Ovary (tissue), 9 donors: ENCODE data around the gene CDH23. TPM values are rescaled to one million over a fixed set of nuclear protein-coding genes. Genes with fewer than 3 reads are reported as not detected.

Experiments
- DNase-seq, 5 donors: peaks; one replicate each; pipeline ENCODE4 v3.0.0-alpha.2; 2019 to 2020
- H3K27ac ChIP-seq, 2 donors: fragments of 200-600 bp; one replicate each; pipeline versions ENCODE4 v1.5.1 to v1.8.0; 2019 to 2022
- H3K27me3 ChIP-seq: fragments of 200-600 bp; one replicate; pipeline ENCODE4 v1.8.0; 2022
- H3K36me3 ChIP-seq: fragments of 200-600 bp; sonication (generic); one replicate; pipeline ENCODE4 v1.5.1; 2019
- H3K4me1 ChIP-seq: one replicate; pipeline ENCODE4 v1.8.1; 2013; ENCODE audit warnings: mild to moderate bottlenecking, moderate library complexity; ENCODE audit not compliant: insufficient read depth
- H3K4me3 ChIP-seq: fragments of 200-600 bp; sonication (generic); one replicate; pipeline ENCODE4 v1.5.1; 2017
- H3K9me3 ChIP-seq, 2 donors: fragments of 200-600 bp in 1 of 2; sonication (generic) in 1 of 2; one replicate each; pipeline versions ENCODE4 v1.5.1 to v1.8.1; 2013 to 2019; ENCODE audit warnings: mild to moderate bottlenecking in 1 of 2, moderate library complexity in 1 of 2
- CTCF ChIP-seq, 3 donors: fragments of 450-650 bp in 2 of 3; fragments of 200-600 bp in 1 of 3; IDR thresholded peaks; one replicate each; pipeline versions ENCODE4 v1.5.1 to v1.8.0; 2016 to 2022; ENCODE audit warnings: antibody characterized with exemption in 3 of 3, mild to moderate bottlenecking in 1 of 3
- EP300 ChIP-seq: sonication (generic); formaldehyde crosslinking; IDR thresholded peaks from one replicate; pipeline ENCODE4 v1.6.1; 2017; ENCODE audit warnings: antibody characterized with exemption
- POLR2A ChIP-seq: fragments of 450-650 bp; IDR thresholded peaks from one replicate; pipeline ENCODE4 v1.6.1; 2017; ENCODE audit warnings: antibody characterized with exemption, mild to moderate bottlenecking, moderate library complexity
- whole genome bisulfite sequencing, 3 donors: extraction: QIAGEN DNeasy Blood & Tissue Kit in 1 of 3; methylation state at CpG; one replicate each; pipeline versions ENCODE4 v1.1.5 to v1.1.7; 2013 to 2017; 5-methylcytosine and 5-hydroxymethylcytosine counted together
- intact Hi-C, 4 donors: fragments of 100-400 bp; cut with DNase I; formaldehyde crosslinking; loops; one replicate each; pipeline versions ENCODE4 v1.11.0 to v1.15.1; 2022 to 2023
- polyA plus RNA-seq, 2 donors: library from polyadenylated mRNA; stranded (reverse); fragments of 200-250 nt in 1 of 2; fragments of 350-450 nt in 1 of 2; fragmentation: Illumina TruSeq in 1 of 2; extraction: RNeasy Lipid Tissue Mini Kit (QIAGEN cat#74804) in 1 of 2; gene quantifications; one replicate each; pipeline ENCODE4 v1.2.3, GENCODE V29; 2013 to 2014
- total RNA-seq, 7 donors: library from RNA; depleted of rRNA in 2 of 7; stranded (reverse); fragments of >200 nt in 2 of 7; fragmentation: NEBNext Ultra II Directional in 3 of 7; extraction: Animal tissue kit (Norgen Biotek cat#: 25700) in 3 of 7; gene quantifications; one replicate each; pipeline versions ENCODE4 v1.1.0 to v1.2.4, GENCODE V29; 2016 to 2023
- donor health status: DM: no; HTN: no; CAD: no; lungs with moderate emphysema.
- donor health status: DM: no; HTN: no; CAD: no.
- donor health status: Bipolar disorder and iron deficiency.
- donor health status: DM: yes; HTN: yes; CAD: no.
- donor health status: DM: no; HTN: no; CAD: no.
- donor health status: DM: yes; HTN: yes; CAD: no.

The CDH23 gene
- total and polyA plus RNA-seq, 9 donors: 7.5 to 108 (median 39.1) TPM

- H3K27ac ChIP-seq: no peak overlapping the region
- H3K4me1 ChIP-seq: peaks cover 5% of the 10 kb centered on the region
- no peak for DNase-seq
- H3K9me3 ChIP-seq: no peaks in the 10 kb centered on the region
- no peaks in the 10 kb centered on the region for H3K36me3 ChIP-seq
- no peak for TF ChIP-seq POLR2A
- TF ChIP-seq EP300: no peak
- TF ChIP-seq CTCF (IDR thresholded peaks at IDR 0.05): no peak
- intact Hi-C loops: no loop called here
- no peaks in the 10 kb centered on the region for H3K27me3 ChIP-seq
- no peak overlapping the region for H3K4me3 ChIP-seq
- 90 to 94% (median 91%) methylated on average over 7 to 11 of the region's 11 CpGs for WGBS, 3 donors
Measured at GRCh38 chr10:71529207-71529827, 132.6 kb downstream of the CDH23 start.

DNA sequence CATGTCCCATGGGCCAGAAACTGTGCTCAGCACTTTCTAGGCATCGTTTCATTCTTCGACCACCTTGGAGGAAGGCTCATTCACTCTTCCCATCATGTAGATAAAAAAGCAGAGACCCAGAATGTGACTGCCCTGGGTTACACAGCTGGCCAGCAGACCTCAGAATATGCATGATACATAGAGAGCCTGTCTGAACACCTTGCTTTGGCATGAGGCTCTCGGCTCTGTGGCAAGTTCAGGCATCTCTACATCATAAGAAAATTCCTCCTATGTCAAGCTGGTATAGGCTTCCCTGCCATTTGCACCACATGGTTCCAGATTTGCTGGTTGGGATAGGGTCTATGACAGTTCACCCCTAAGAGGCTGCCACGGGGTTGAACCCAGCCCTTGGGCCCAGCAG, 134.1 kb downstream of the CDH23 start:
- DNase-seq: no peak
- intact Hi-C loops: no loop called here
- H3K4me3 ChIP-seq: no peak overlapping the region
- H3K27ac ChIP-seq: no peak overlapping the region
- peaks cover 5% of the 10 kb centered on the region for H3K4me1 ChIP-seq
- WGBS, 3 donors: 95 to 98% (median 96%) methylated on average over 4 of the region's 4 CpGs
- no peaks in the 10 kb centered on the region for H3K27me3 ChIP-seq
- TF ChIP-seq EP300 (no peak), POLR2A (no peak), CTCF (IDR thresholded peaks at IDR 0.05) (no peak)
- H3K9me3 ChIP-seq: no peaks in the 10 kb centered on the region
- no peaks in the 10 kb centered on the region for H3K36me3 ChIP-seq

GRCh38 chr10:71531485-71532446, 135.0 kb downstream of the CDH23 start:
- H3K4me1 ChIP-seq: peaks cover 5% of the 10 kb centered on the region
- no peaks in the 10 kb centered on the region for H3K9me3 ChIP-seq
- 83 to 88% (median 87%) methylated on average over 10 of the region's 10 CpGs for WGBS, 3 donors
- no peak for TF ChIP-seq EP300
- TF ChIP-seq CTCF (IDR thresholded peaks at IDR 0.05): no peak
- no peak for TF ChIP-seq POLR2A
- intact Hi-C loops: no loop called here
- no peak for DNase-seq
- no peaks in the 10 kb centered on the region for H3K36me3 ChIP-seq
- H3K27ac ChIP-seq: no peak overlapping the region
- H3K4me3 ChIP-seq: no peak overlapping the region
- H3K27me3 ChIP-seq: no peaks in the 10 kb centered on the region

DNA sequence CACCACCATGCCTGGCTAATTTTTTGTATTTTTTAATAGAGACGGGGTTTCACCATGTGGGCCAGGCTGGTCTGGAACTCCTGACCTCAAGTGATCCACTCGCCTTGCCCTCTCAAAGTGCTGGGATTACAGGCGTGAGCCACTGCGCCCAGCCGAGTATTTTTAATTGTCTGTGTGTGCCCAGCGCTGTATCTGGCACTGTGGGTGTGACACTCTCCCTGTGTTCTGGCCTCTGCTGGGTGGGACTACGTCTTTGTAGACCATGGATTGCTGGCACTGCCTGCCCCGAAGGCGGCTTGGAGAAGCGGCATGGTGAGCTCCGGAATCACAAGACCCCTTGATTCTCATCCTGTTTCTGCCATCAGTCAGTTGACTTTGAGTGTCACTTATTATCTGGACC, 136.2 kb downstream of the CDH23 start:
- Histone ChIP-seq H3K27me3 (no peaks in the 10 kb centered on the region), H3K36me3 (no peaks in the 10 kb centered on the region), H3K9me3 (no peaks in the 10 kb centered on the region), H3K27ac (no peak overlapping the region), H3K4me3 (no peak overlapping the region), H3K4me1 (no peaks in the 10 kb centered on the region)
- TF ChIP-seq POLR2A: no peak
- no peak for TF ChIP-seq EP300
- no peak for TF ChIP-seq CTCF (IDR thresholded peaks at IDR 0.05)
- no peak for DNase-seq
- 95 to 96% (median 95%) methylated on average over 11 of the region's 11 CpGs for WGBS, 3 donors
- intact Hi-C loops: no loop called here
